Smooth muscle cell of the pulmonary artery (primary cell): ENCODE results near the gene PMAIP1. TPM values are rescaled to one million over a fixed set of nuclear protein-coding genes. Genes with fewer than 3 reads are reported as not detected.

Source experiments
- total RNA-seq: library from RNA; depleted of rRNA; stranded (reverse); fragments of >200 nt; gene quantifications from 2 replicates; pipeline ENCODE4 v1.2.3, GENCODE V29; 2014

PMAIP1 gene
- 2.1 and 4.4 TPM in 2 replicates for total RNA-seq

DNA sequence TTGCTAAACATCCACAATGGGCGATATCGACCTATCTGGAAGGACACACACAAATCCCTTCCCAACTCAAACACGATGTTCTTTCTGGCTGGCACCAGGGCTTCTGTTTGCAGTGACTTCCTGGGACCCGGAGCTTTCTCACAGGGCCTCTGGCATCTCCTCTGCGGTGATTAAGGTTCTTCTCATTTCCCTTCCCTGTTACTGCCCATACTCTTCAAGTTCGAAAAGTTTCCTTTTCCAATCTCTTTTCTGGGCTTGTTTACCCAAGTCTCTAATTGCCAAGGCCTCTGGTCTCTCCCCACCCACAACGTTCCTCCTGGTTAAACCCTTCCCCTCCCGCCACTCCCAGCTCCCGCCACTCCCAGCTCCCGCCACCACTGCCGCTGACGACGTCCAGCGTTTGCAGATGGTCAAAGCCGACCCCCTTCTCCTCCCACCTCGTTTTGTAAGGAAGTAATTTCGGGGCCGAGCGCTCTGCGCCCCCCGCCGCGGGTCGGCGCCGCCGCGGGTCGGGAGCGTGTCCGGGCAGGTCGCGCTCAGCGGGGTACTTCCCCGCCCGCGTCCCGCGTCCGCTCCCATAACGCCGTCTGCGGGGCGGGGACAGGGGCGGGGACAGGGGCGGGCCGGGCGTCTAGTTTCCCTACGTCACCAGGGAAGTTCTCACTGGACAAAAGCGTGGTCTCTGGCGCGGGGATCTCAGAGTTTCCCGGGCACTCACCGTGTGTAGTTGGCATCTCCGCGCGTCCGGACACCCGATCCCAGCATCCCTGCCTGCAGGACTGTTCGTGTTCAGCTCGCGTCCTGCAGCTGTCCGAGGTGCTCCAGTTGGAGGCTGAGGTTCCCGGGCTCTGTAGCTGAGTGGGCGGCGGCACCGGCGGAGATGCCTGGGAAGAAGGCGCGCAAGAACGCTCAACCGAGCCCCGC lies at the start of gene PMAIP1:
PMAIP1 (plus strand) TSS at position 699 of the 924 bp plus-strand sequence; CDS start at position 881, 182 bp downstream.

Other genes starting within 250 kb of the PMAIP1 start
- 41.6 and 48.7 TPM in 2 replicates for gene CCBE1, start 202.6 kb upstream of the PMAIP1 start, total RNA-seq